Esophagus muscularis mucosa (tissue), 4 donors: Measurements from ENCODE around the gene RASD2. TPM values are rescaled to one million over a fixed set of nuclear protein-coding genes. Genes with fewer than 3 reads are reported as not detected.

ENCODE experiments used
- DNase-seq: peaks from one replicate; pipeline ENCODE4 v3.0.0-alpha.2; 2017; ENCODE audit errors: extremely low spot score
- H3K27ac ChIP-seq, 4 donors: fragments of 200-600 bp; sonication (generic); replicated peaks in 1 of 4; 1 replicate in 3 of 4; 2 replicates in 1 of 4; pipeline ENCODE4 v1.5.1; 2016 to 2019; ENCODE audit warnings: mild to moderate bottlenecking in 1 of 4
- H3K27me3 ChIP-seq, 4 donors: fragments of 200-600 bp; sonication (generic); one replicate each; pipeline versions ENCODE4 v1.5.1 to v1.6.0; 2016 to 2019
- H3K36me3 ChIP-seq, 4 donors: fragments of 200-600 bp; sonication (generic); one replicate each; pipeline ENCODE4 v1.5.1; 2016 to 2019
- H3K4me1 ChIP-seq, 4 donors: fragments of 200-600 bp; sonication (generic); one replicate each; pipeline ENCODE4 v1.5.1; 2016 to 2019
- H3K4me3 ChIP-seq, 4 donors: fragments of 200-600 bp; sonication (generic); 1 replicate in 2 of 4; 2 replicates in 2 of 4; pipeline ENCODE4 v1.5.1; 2016 to 2019; ENCODE audit warnings: mild to moderate bottlenecking in 4 of 4, moderate library complexity in 1 of 4
- H3K9me3 ChIP-seq, 4 donors: fragments of 200-600 bp; sonication (generic); 1 replicate in 3 of 4; 2 replicates in 1 of 4; pipeline ENCODE4 v1.5.1; 2016 to 2019
- CTCF ChIP-seq, 3 experiments: fragments of 200-600 bp in 2 of 3; fragments of 450-650 bp in 1 of 3; sonication (generic) in 2 of 3; IDR thresholded peaks; one replicate each; pipeline ENCODE4 v1.5.1; 2017 to 2019; ENCODE audit warnings: antibody characterized with exemption in 3 of 3, mild to moderate bottlenecking in 2 of 3, moderate library complexity in 1 of 3
- EP300 ChIP-seq: sonication (generic); formaldehyde crosslinking; IDR thresholded peaks from one replicate; pipeline ENCODE4 v1.6.1; 2017; ENCODE audit warnings: antibody characterized with exemption
- POLR2A ChIP-seq: fragments of 450-650 bp; IDR thresholded peaks from one replicate; pipeline ENCODE4 v1.6.1; 2017; ENCODE audit warnings: antibody characterized with exemption, moderate library complexity, mild to moderate bottlenecking, low read depth
- POLR2AphosphoS5 ChIP-seq, 2 donors: sonication (generic); formaldehyde crosslinking; IDR thresholded peaks; one replicate each; pipeline ENCODE4 v1.6.1; 2017; ENCODE audit warnings: antibody characterized with exemption in 2 of 2
- WGBS: methylation state at CpG from one replicate; pipeline ENCODE4 v1.1.5; 2018; 5-methylcytosine and 5-hydroxymethylcytosine counted together
- intact Hi-C: fragments of 100-400 bp; cut with DNase I; formaldehyde crosslinking; loops from one replicate; pipeline ENCODE4 v1.15.1; 2023
- total RNA-seq, 4 donors: library from RNA; depleted of rRNA; stranded (reverse); fragments of >200 nt; gene quantifications; one replicate each; pipeline versions ENCODE4 v1.1.0 to v1.2.1, GENCODE V29; 2016

The RASD2 gene
- total RNA-seq, 4 donors from 2014 or later, result 18.4 to 53.6 (median 31.7) TPM

- H3K27ac ChIP-seq, result peak overlapping the region; percentile 86 to 94 (median 92)
- no peaks in the 10 kb centered on the region for H3K36me3 ChIP-seq
- intact Hi-C loops, result no loop called here
- DNase-seq, result no peak
- TF ChIP-seq CTCF (IDR thresholded peaks at IDR 0.05) (no peak), EP300 (no peak), POLR2A (no peak), POLR2AphosphoS5 (IDR thresholded peaks at IDR 0.05) (no peak)
- peaks cover 24 to 84% (median 75%) of the 10 kb centered on the region in 4 donors for H3K4me1 ChIP-seq
- peaks cover 0 to 8% (median 5%) of the 10 kb centered on the region in 4 donors for H3K27me3 ChIP-seq
- 9% methylated on average over 10 of the region's 28 CpGs for WGBS
- H3K9me3 ChIP-seq, result no peaks in the 10 kb centered on the region
- peak overlapping the region; percentile 77 to 81 (median 78) for H3K4me3 ChIP-seq
These were observed 670 bp downstream of the RASD2 start for GRCh38 chr22:35541254-35541748.

GRCh38 chr22:35542157-35542938 lies 1.7 kb downstream of the RASD2 start:
- H3K4me1 ChIP-seq, result peaks cover 24 to 74% (median 66%) of the 10 kb centered on the region in 4 donors
- peak overlapping the region; percentile 77 to 81 (median 78) for H3K4me3 ChIP-seq
- peaks cover 0 to 10% (median 3%) of the 10 kb centered on the region in 4 donors for H3K36me3 ChIP-seq
- no peak for DNase-seq
- peaks cover 0 to 8% (median 5%) of the 10 kb centered on the region in 4 donors for H3K27me3 ChIP-seq
- intact Hi-C loops, result no loop called here
- TF ChIP-seq CTCF (IDR thresholded peaks at IDR 0.05) (no peak), POLR2A (no peak), EP300 (no peak), POLR2AphosphoS5 (IDR thresholded peaks at IDR 0.05) (peak in 1 of 2 donors; percentile 19)
- H3K27ac ChIP-seq, result peak overlapping the region; percentile 86 to 94 (median 92)
- WGBS, result 44% methylated on average over 8 of the region's 13 CpGs
- H3K9me3 ChIP-seq, result no peaks in the 10 kb centered on the region

- Histone ChIP-seq H3K9me3 (no peaks in the 10 kb centered on the region), H3K4me1 (peaks cover 24 to 71% (median 67%) of the 10 kb centered on the region in 4 donors), H3K4me3 (peak overlapping the region; percentile 77 to 81 (median 78)), H3K27me3 (peaks cover 0 to 8% (median 5%) of the 10 kb centered on the region in 4 donors), H3K27ac (peak overlapping the region; percentile 86 to 94 (median 92)), H3K36me3 (peaks cover 0 to 17% (median 7%) of the 10 kb centered on the region in 4 donors)
- 54% methylated on average over 6 of the region's 6 CpGs for WGBS
- intact Hi-C loops, result no loop called here
- no peak for DNase-seq
- no peak for TF ChIP-seq EP300
- no peak for TF ChIP-seq POLR2AphosphoS5 (IDR thresholded peaks at IDR 0.05)
- TF ChIP-seq POLR2A, result no peak
- TF ChIP-seq CTCF (IDR thresholded peaks at IDR 0.05), result no peak
These were observed 2.4 kb downstream of the RASD2 start for GRCh38 chr22:35542939-35543516.

- DNase-seq, result no peak
- Histone ChIP-seq H3K4me1 (peaks cover 27 to 76% (median 74%) of the 10 kb centered on the region in 4 donors), H3K36me3 (peaks cover 0 to 22% (median 7%) of the 10 kb centered on the region in 4 donors), H3K27me3 (peaks cover 0 to 8% (median 5%) of the 10 kb centered on the region in 4 donors), H3K9me3 (no peaks in the 10 kb centered on the region), H3K4me3 (peak overlapping the region in 3 of 4 donors; percentile 77 to 79 (median 78)), H3K27ac (peak overlapping the region; percentile 86 to 94 (median 92))
- 51% methylated on average over 3 of the region's 3 CpGs for WGBS
- no peak for TF ChIP-seq POLR2AphosphoS5 (IDR thresholded peaks at IDR 0.05)
- no peak for TF ChIP-seq CTCF (IDR thresholded peaks at IDR 0.05)
- TF ChIP-seq EP300, result no peak
- TF ChIP-seq POLR2A, result no peak
- intact Hi-C loops, result no loop called here
These were observed 3.1 kb downstream of the RASD2 start for GRCh38 chr22:35543702-35544101.
